SK-N-SH (cell line): ENCODE measurements around the gene SCN8A. TPM values are rescaled to one million over a fixed set of nuclear protein-coding genes. Genes with fewer than 3 reads are reported as not detected.

Source experiments
- CTCF ChIA-PET: fragments of 300-600, 350-600 bp; formaldehyde crosslinking; extraction: SDS; loops from one replicate; lab custom pipeline; 2021; lab: Yijun Ruan, JAX
- POLR2A ChIA-PET: fragments of 350-600 bp; sonication (Branson Sonifier 250); formaldehyde crosslinking; extraction: SDS; loops from one replicate; lab custom pipeline; 2020; ENCODE audit warnings: antibody characterized with exemption, inconsistent platforms; lab: Yijun Ruan, JAX
- DNase-seq: peaks from one replicate; pipeline ENCODE4 v3.0.0; 2012
- H2AFZ ChIP-seq: fragments of 200-600 bp; sonication (generic); 2 replicates; pipeline ENCODE4 v1.8.1; 2016; ENCODE audit warnings: antibody characterized with exemption, mild to moderate bottlenecking, low read depth
- H3F3A ChIP-seq: fragments of 200-600 bp; sonication (generic); replicated peaks from 2 replicates; pipeline ENCODE3; 2016; ENCODE audit warnings: antibody characterized with exemption, mild to moderate bottlenecking; ENCODE audit not compliant: insufficient read depth
- H3K27ac ChIP-seq, 2 experiments: fragments of 200-500 bp in 1 of 2; fragments of 200-600 bp in 1 of 2; sonication (Bioruptor generic) in 1 of 2; sonication (generic), shearing (Covaris generic) in 1 of 2; 2 replicates each; pipeline versions ENCODE4 v1.5.1 to v1.6.1; 2014 to 2016; ENCODE audit warnings: low read depth in 2 of 2, inconsistent platforms in 1 of 2, low read length in 1 of 2, mild to moderate bottlenecking in 1 of 2, mixed read lengths in 1 of 2
- H3K27me3 ChIP-seq: fragments of 200-600 bp; sonication (generic), shearing (Covaris generic); 2 replicates; pipeline ENCODE4 v1.6.1; 2016; ENCODE audit warnings: mixed run types; ENCODE audit not compliant: insufficient read depth
- H3K36me3 ChIP-seq, 2 experiments: fragments of 200-500 bp in 1 of 2; fragments of 200-600 bp in 1 of 2; sonication (Bioruptor generic) in 1 of 2; sonication (generic) in 1 of 2; replicated peaks in 1 of 2; 2 replicates each; pipeline versions ENCODE3 to v1.5.1; 2014 to 2016; ENCODE audit warnings: low read length in 1 of 2, mild to moderate bottlenecking in 1 of 2; ENCODE audit not compliant: insufficient read depth in 2 of 2, control insufficient read depth in 1 of 2
- H3K4me1 ChIP-seq, 2 experiments: fragments of 200-500 bp in 1 of 2; fragments of 200-600 bp in 1 of 2; sonication (Bioruptor generic) in 1 of 2; sonication (generic), shearing (Covaris generic) in 1 of 2; 2 replicates each; pipeline versions ENCODE4 v1.5.1 to v1.6.1; 2014 to 2016; ENCODE audit warnings: low read depth in 1 of 2, low read length in 1 of 2, mixed run types in 1 of 2; ENCODE audit not compliant: insufficient read depth in 2 of 2, control insufficient read depth in 1 of 2
- H3K4me2 ChIP-seq: fragments of 200-600 bp; sonication (generic), shearing (Covaris generic); 2 replicates; pipeline ENCODE4 v1.6.1; 2017; ENCODE audit warnings: mixed run types
- H3K4me3 ChIP-seq, 2 experiments: fragments of 200-500 bp in 1 of 2; fragments of 200-600 bp in 1 of 2; sonication (Bioruptor generic) in 1 of 2; sonication (generic), shearing (Covaris generic) in 1 of 2; 2 replicates each; pipeline versions ENCODE4 v1.5.1 to v1.8.1; 2014 to 2016; ENCODE audit warnings: low read depth in 2 of 2, inconsistent platforms in 1 of 2, low read length in 1 of 2, mild to moderate bottlenecking in 1 of 2, mixed read lengths in 1 of 2, moderate library complexity in 1 of 2
- H3K79me2 ChIP-seq: fragments of 200-600 bp; sonication (generic); 2 replicates; pipeline ENCODE4 v1.8.1; 2017; ENCODE audit warnings: mild to moderate bottlenecking; ENCODE audit not compliant: insufficient read depth
- H3K9ac ChIP-seq: fragments of 200-600 bp; sonication (generic); 2 replicates; pipeline ENCODE4 v1.6.1; 2017; ENCODE audit warnings: mixed run types
- H3K9me2 ChIP-seq: fragments of 200-600 bp; sonication (generic); 2 replicates; pipeline ENCODE4 v1.6.1; 2017; ENCODE audit warnings: mixed run types
- H3K9me3 ChIP-seq: fragments of 200-600 bp; sonication (generic); 2 replicates; pipeline ENCODE4 v1.6.1; 2017; ENCODE audit warnings: mixed run types, mild to moderate bottlenecking, moderate library complexity
- H4K20me1 ChIP-seq: fragments of 200-600 bp; sonication (generic); 2 replicates; pipeline ENCODE4 v1.6.1; 2017; ENCODE audit warnings: mild to moderate bottlenecking, mixed run types; ENCODE audit not compliant: insufficient read depth
- EP300 ChIP-seq, 2 experiments: IDR thresholded peaks; 2 replicates each; pipeline versions ENCODE4 v1.4.0 to v1.6.1; 2012; ENCODE audit warnings: borderline replicate concordance in 1 of 2, low read depth in 1 of 2, low read length in 1 of 2
- IRF3 ChIP-seq: fragments of 150-350 bp; IDR thresholded peaks from 2 replicates; pipeline ENCODE4 v1.6.1; 2016; ENCODE audit warnings: mild to moderate bottlenecking, low read depth, low read length
- JUND ChIP-seq: IDR thresholded peaks from 2 replicates; pipeline ENCODE4 v1.4.0; 2012
- REST ChIP-seq: IDR thresholded peaks from 2 replicates; pipeline ENCODE4 v1.6.1; 2012; ENCODE audit warnings: mild to moderate bottlenecking, low read depth, low read length, moderate library complexity
- TCF12 ChIP-seq: IDR thresholded peaks from 2 replicates; pipeline ENCODE4 v1.4.0; 2012
- TEAD4 ChIP-seq: IDR thresholded peaks from 2 replicates; pipeline ENCODE4 v1.4.0; 2012; ENCODE audit warnings: mild to moderate bottlenecking, borderline replicate concordance; ENCODE audit not compliant: insufficient read depth
- WGBS: methylation state at CpG from one replicate; pipeline ENCODE4 v1.1.6; 2017; ENCODE audit warnings: low lambda C conversion rate; 5-methylcytosine and 5-hydroxymethylcytosine counted together
- polyA plus RNA-seq, 3 experiments: library from polyadenylated mRNA; depleted of rRNA; stranded (reverse); fragments of >200 nt; gene quantifications; 2 replicates each; pipeline ENCODE4 v1.2.3, GENCODE V29; 2012

Gene SCN8A
- polyA plus RNA-seq, 1 of the 3 experiments (the other 2 are of a cell fraction), result 7.1 TPM

- CTCF ChIA-PET, result no interaction called here
- POLR2A ChIA-PET, result no interaction called here
- no peak overlapping the region for H3K9ac ChIP-seq
Observed at GRCh38 chr12:51722431-51722830, 131.4 kb downstream of the SCN8A start.

GRCh38 chr12:51726161-51726560, 135.1 kb downstream of the SCN8A start:
- H3K36me3 ChIP-seq, result peaks cover 16 to 37% of the 10 kb centered on the region in 2 experiments
- no peak overlapping the region for H3K4me3 ChIP-seq
- no peak for TF ChIP-seq REST
- no peak for TF ChIP-seq TCF12
- TF ChIP-seq JUND, result no peak
- TF ChIP-seq IRF3, result no peak
- TF ChIP-seq TEAD4, result no peak
- H3K27me3 ChIP-seq, result no peaks in the 10 kb centered on the region
- H3K27ac ChIP-seq, result no peak overlapping the region
- ChIA-PET POLR2A (no interaction called here), CTCF (no interaction called here)
- no peaks in the 10 kb centered on the region; a peak in 1 of 4 replicates for H3K4me1 ChIP-seq
- no peaks in the 10 kb centered on the region for H3K9me2 ChIP-seq
- no peak overlapping the region for H3K9ac ChIP-seq
- no peak for DNase-seq
- H3F3A ChIP-seq, result peaks cover 9% of the 10 kb centered on the region
- 0 out of 2 replicates have a peak, but pooled peaks cover 4% of the 10 kb centered on the region for H3K79me2 ChIP-seq
- 100% methylated on average over 1 of the region's 1 CpG for WGBS
- no peaks in the 10 kb centered on the region for H3K9me3 ChIP-seq
- H4K20me1 ChIP-seq, result no peaks in the 10 kb centered on the region
- no peak overlapping the region for H2AFZ ChIP-seq
- no peak overlapping the region for H3K4me2 ChIP-seq

More at GRCh38 chr12:51722431-51722830, 131.4 kb downstream of the SCN8A start:
- no peaks in the 10 kb centered on the region; a peak in 1 of 4 replicates for H3K4me1 ChIP-seq
- no peak overlapping the region for H2AFZ ChIP-seq
- H3K36me3 ChIP-seq, result peaks cover 18 to 36% of the 10 kb centered on the region in 2 experiments
- H3K4me3 ChIP-seq, result no peak overlapping the region
- H3K27me3 ChIP-seq, result no peaks in the 10 kb centered on the region
- H3K79me2 ChIP-seq, result no peaks in the 10 kb centered on the region
- H4K20me1 ChIP-seq, result no peaks in the 10 kb centered on the region
- no peak for DNase-seq
- no peak overlapping the region for H3K4me2 ChIP-seq
- no peaks in the 10 kb centered on the region for H3K9me2 ChIP-seq
- TF ChIP-seq EP300 (IDR thresholded peaks at IDR 0.05; ENCODE audit: borderline replicate concordance in 1 of 2, low read depth in 1 of 2, low read length in 1 of 2), result no peak
- TF ChIP-seq IRF3, result no peak
- TF ChIP-seq, all 33 proteins: peak for 0
- Histone ChIP-seq H3K9me3 (no peaks in the 10 kb centered on the region), H3K27ac (no peak overlapping the region), H3F3A (no peaks in the 10 kb centered on the region)
